Spleen (tissue), 7 donors: ENCODE data around the gene C20orf144.

Experiments used
- CTCF ChIP-seq, 11 experiments: fragments of 200-600 bp in 7 of 11; fragments of 450-650 bp in 4 of 11; sonication (generic) in 4 of 11; IDR thresholded peaks in 8 of 11; conservative IDR thresholded peaks in 3 of 11; 1 replicate in 7 of 11; 2 replicates in 4 of 11; pipeline versions ENCODE4 v1.4.0 to v1.8.0; 2016 to 2021; ENCODE audit warnings: antibody characterized with exemption in 11 of 11, inconsistent platforms in 4 of 11, mild to moderate bottlenecking in 1 of 11
- POLR2A ChIP-seq, 3 donors: fragments of 450-650 bp; IDR thresholded peaks; one replicate each; pipeline ENCODE4 v1.5.1; 2017; ENCODE audit warnings: antibody characterized with exemption in 3 of 3, mild to moderate bottlenecking in 1 of 3
- POLR2AphosphoS5 ChIP-seq, 3 donors: sonication (generic); formaldehyde crosslinking; IDR thresholded peaks; one replicate each; pipeline ENCODE4 v1.5.1; 2017; ENCODE audit warnings: antibody characterized with exemption in 3 of 3
- donor health status: DM: no; HTN: no; CAD: no; lungs with moderate emphysema.
- donor health status: DM: no; HTN: no; CAD: no.
- donor health status: DM: no; HTN: no; CAD: no.

- TF ChIP-seq CTCF (IDR thresholded peaks at IDR 0.05 in 8 of 11, conservative IDR thresholded peaks at IDR 0.05 in 3 of 11) = no peak
- no peak for TF ChIP-seq POLR2A (IDR thresholded peaks at IDR 0.05)
- TF ChIP-seq POLR2AphosphoS5 (IDR thresholded peaks at IDR 0.05) = peak in 2 of 3 donors; percentile 43 to 61
These were observed 13.2 kb downstream of the C20orf144 start for GRCh38 chr20:33675136-33675959.
